Hepatocyte (in vitro differentiated cells): ENCODE data around the gene OSTM1. TPM values are rescaled to one million over a fixed set of nuclear protein-coding genes. Genes with fewer than 3 reads are reported as not detected.

ENCODE experiments used
- DNase-seq: peaks from one replicate; pipeline ENCODE4 v3.0.0-alpha.2; 2016; ENCODE audit warnings: low spot score
- H2AFZ ChIP-seq: fragments of 200-600 bp; sonication (generic); 2 replicates; pipeline ENCODE4 v1.6.0; 2016; ENCODE audit warnings: antibody characterized with exemption, mild to moderate bottlenecking
- H3K27ac ChIP-seq: fragments of 200-600 bp; sonication (generic); 2 replicates; pipeline ENCODE4 v1.5.1; 2016; ENCODE audit warnings: mild to moderate bottlenecking
- H3K27me3 ChIP-seq: fragments of 200-600 bp; sonication (generic); 2 replicates; pipeline ENCODE4 v1.6.1; 2016
- H3K36me3 ChIP-seq: fragments of 200-600 bp; sonication (generic); replicated peaks from 2 replicates; pipeline ENCODE4 v1.5.1; 2016; ENCODE audit warnings: low read depth; ENCODE audit not compliant: insufficient read depth
- H3K4me1 ChIP-seq: fragments of 200-600 bp; sonication (generic); 2 replicates; pipeline ENCODE4 v1.5.1; 2016; ENCODE audit warnings: mild to moderate bottlenecking, moderate library complexity; ENCODE audit not compliant: insufficient read depth
- H3K4me2 ChIP-seq: fragments of 200-600 bp; sonication (generic); 2 replicates; pipeline ENCODE4 v1.6.0; 2016
- H3K4me3 ChIP-seq: fragments of 200-600 bp; sonication (generic); 2 replicates; pipeline ENCODE4 v1.5.1; 2016; ENCODE audit warnings: mild to moderate bottlenecking
- H3K79me2 ChIP-seq: fragments of 200-600 bp; sonication (generic); 2 replicates; pipeline ENCODE4 v1.6.0; 2017; ENCODE audit warnings: mild to moderate bottlenecking
- H3K9me2 ChIP-seq: fragments of 200-600 bp; sonication (generic); replicated peaks from 2 replicates; pipeline ENCODE4 v1.6.0; 2017; ENCODE audit warnings: mild to moderate bottlenecking; ENCODE audit not compliant: insufficient read depth
- H3K9me3 ChIP-seq: fragments of 200-600 bp; sonication (generic); 2 replicates; pipeline ENCODE4 v1.5.1; 2016; ENCODE audit warnings: low read depth, mild to moderate bottlenecking
- H4K20me1 ChIP-seq: fragments of 200-600 bp; sonication (generic); 2 replicates; pipeline ENCODE4 v1.6.0; 2016; ENCODE audit warnings: mild to moderate bottlenecking; ENCODE audit not compliant: insufficient read depth, poor library complexity, severe bottlenecking
- CTCF ChIP-seq: fragments of 200-600 bp; sonication (generic); IDR thresholded peaks from 2 replicates; pipeline ENCODE4 v1.5.1; 2016; ENCODE audit warnings: antibody characterized with exemption, mild to moderate bottlenecking; ENCODE audit not compliant: poor library complexity
- EZH2 ChIP-seq: fragments of 200-600 bp; sonication (generic); IDR thresholded peaks from 2 replicates; pipeline ENCODE4 v1.6.1; 2016; ENCODE audit warnings: antibody characterized with exemption, mild to moderate bottlenecking, borderline replicate concordance
- EZH2phosphoT487 ChIP-seq: fragments of 200-600 bp; sonication (generic); IDR thresholded peaks from one replicate; pipeline ENCODE4 v1.6.1; 2018; ENCODE audit warnings: antibody characterized with exemption, mild to moderate bottlenecking, low read depth, moderate library complexity; ENCODE audit not compliant: unreplicated experiment, severe bottlenecking
- WGBS: methylation state at CpG from one replicate; pipeline ENCODE4 v1.1.6; 2016; ENCODE audit warnings: low lambda C conversion rate; ENCODE audit errors: missing lambda C conversion rate; 5-methylcytosine and 5-hydroxymethylcytosine counted together
- polyA plus RNA-seq: library from polyadenylated mRNA; unstranded; fragments of >200 nt; fragmentation: Nextera tagmentation; extraction: Ambion mirVana; gene quantifications from 2 replicates; pipeline ENCODE4 v1.2.1, GENCODE V29; 2016
- total RNA-seq: library from RNA; depleted of rRNA; stranded (reverse); fragments of >200 nt; gene quantifications from 2 replicates; pipeline ENCODE4 v1.2.3, GENCODE V29; 2014

Gene OSTM1
- total and polyA plus RNA-seq, 2 experiments from 2014 or later: 24.1 to 26.1 TPM

- no peaks in the 10 kb centered on the region for H3K36me3 ChIP-seq
- no peaks in the 10 kb centered on the region for H4K20me1 ChIP-seq
- H3K4me2 ChIP-seq: no peak overlapping the region
- no peak overlapping the region for H3K4me3 ChIP-seq
- no peaks in the 10 kb centered on the region for H3K9me2 ChIP-seq
- no peak overlapping the region for H2AFZ ChIP-seq
- DNase-seq: no peak
- H3K79me2 ChIP-seq: peaks cover 23% of the 10 kb centered on the region
- 69% methylated on average over 3 of the region's 3 CpGs for WGBS
- H3K4me1 ChIP-seq: peaks cover 2% of the 10 kb centered on the region
- TF ChIP-seq CTCF: no peak
- TF ChIP-seq EZH2phosphoT487: no peak
- TF ChIP-seq EZH2: no peak
- H3K27ac ChIP-seq: peak overlapping the region; percentile 56
- H3K9me3 ChIP-seq: no peaks in the 10 kb centered on the region
- no peaks in the 10 kb centered on the region for H3K27me3 ChIP-seq
These were observed 6.4 kb downstream of the OSTM1 start for GRCh38 chr6:108068182-108068581.

GRCh38 chr6:108052706-108053105, 21.8 kb downstream of the OSTM1 start:
- no peaks in the 10 kb centered on the region for H3K79me2 ChIP-seq
- H3K9me2 ChIP-seq: no peaks in the 10 kb centered on the region
- WGBS: 94% methylated on average over 2 of the region's 2 CpGs
- H3K27ac ChIP-seq: no peak overlapping the region
- H3K4me3 ChIP-seq: no peak overlapping the region
- no peak for DNase-seq
- H3K27me3 ChIP-seq: no peaks in the 10 kb centered on the region
- H4K20me1 ChIP-seq: no peaks in the 10 kb centered on the region
- H3K4me1 ChIP-seq: no peaks in the 10 kb centered on the region
- no peaks in the 10 kb centered on the region for H3K36me3 ChIP-seq
- no peak for TF ChIP-seq CTCF
- no peak for TF ChIP-seq EZH2phosphoT487
- TF ChIP-seq EZH2: no peak
- no peak overlapping the region for H3K4me2 ChIP-seq
- H3K9me3 ChIP-seq: no peaks in the 10 kb centered on the region
- H2AFZ ChIP-seq: no peak overlapping the region

GRCh38 chr6:108051481-108051880, 23.1 kb downstream of the OSTM1 start:
- H3K4me2 ChIP-seq: no peak overlapping the region
- H3K36me3 ChIP-seq: no peaks in the 10 kb centered on the region

More at GRCh38 chr6:108051481-108051880, 23.1 kb downstream of the OSTM1 start:
- TF ChIP-seq EZH2: no peak
- TF ChIP-seq CTCF: no peak
- TF ChIP-seq EZH2phosphoT487: no peak
- Histone ChIP-seq H3K27ac (no peak overlapping the region), H3K27me3 (no peaks in the 10 kb centered on the region), H3K9me3 (no peaks in the 10 kb centered on the region), H3K79me2 (no peaks in the 10 kb centered on the region), H2AFZ (no peak overlapping the region), H4K20me1 (no peaks in the 10 kb centered on the region), H3K4me1 (no peaks in the 10 kb centered on the region), H3K9me2 (no peaks in the 10 kb centered on the region), H3K4me3 (no peak overlapping the region)
- DNase-seq: no peak
